SHP77 (cell line): ENCODE measurements around the gene AKAP1.

ENCODE experiments used
- DNase-seq, 2 experiments: peaks; one replicate each; lab custom pipeline; 2025; lab: John Stamatoyannopoulos, UW

AKAP1 gene

GRCh38 chr17:57130708-57131461 is 45.8 kb downstream of the AKAP1 start:
- peak; percentile 51 to 66 for DNase-seq

GRCh38 chr17:57132663-57133062 is 47.6 kb downstream of the AKAP1 start:
- DNase-seq, result no peak

GRCh38 chr17:57133486-57133885 is 48.4 kb downstream of the AKAP1 start:
- DNase-seq, result no peak

GRCh38 chr17:57135026-57135788 is 50.2 kb downstream of the AKAP1 start:
- DNase-seq, result peak in 1 of 2 experiments; percentile 43

GRCh38 chr17:57135789-57136291 is 50.8 kb downstream of the AKAP1 start:
- peak; percentile 11 to 43 for DNase-seq

- DNase-seq, result no peak
Observed at GRCh38 chr17:57136355-57136754, 51.3 kb downstream of the AKAP1 start.

GRCh38 chr17:57138030-57138911 is 53.2 kb downstream of the AKAP1 start:
- no peak for DNase-seq

GRCh38 chr17:57138956-57139576 is 54.0 kb downstream of the AKAP1 start:
- no peak for DNase-seq

- no peak for DNase-seq
Observed at GRCh38 chr17:57140316-57140715, 55.3 kb downstream of the AKAP1 start.

- DNase-seq, result no peak
Observed at GRCh38 chr17:57142925-57143324, 57.9 kb downstream of the AKAP1 start.

- no peak for DNase-seq
Observed at GRCh38 chr17:57143361-57143760, 58.3 kb downstream of the AKAP1 start.

- DNase-seq, result no peak
Observed at GRCh38 chr17:57143919-57144318, 58.9 kb downstream of the AKAP1 start.

- no peak for DNase-seq
Observed at GRCh38 chr17:57144567-57144966, 59.5 kb downstream of the AKAP1 start.

- no peak for DNase-seq
Observed at GRCh38 chr17:57145347-57145746, 60.3 kb downstream of the AKAP1 start.

GRCh38 chr17:57146273-57146672 is 61.2 kb downstream of the AKAP1 start:
- no peak for DNase-seq

GRCh38 chr17:57151798-57152197 is 66.8 kb downstream of the AKAP1 start:
- no peak for DNase-seq

GRCh38 chr17:57152967-57153528 is 68.0 kb downstream of the AKAP1 start:
- no peak for DNase-seq

GRCh38 chr17:57154921-57155320 is 69.9 kb downstream of the AKAP1 start:
- no peak for DNase-seq

- no peak for DNase-seq
Observed at GRCh38 chr17:57158325-57158724, 73.3 kb downstream of the AKAP1 start.

- DNase-seq, result no peak
Observed at GRCh38 chr17:57158795-57159194, 73.7 kb downstream of the AKAP1 start.

- no peak for DNase-seq
Observed at GRCh38 chr17:57160624-57161023, 75.6 kb downstream of the AKAP1 start.
